H1 (cell line): Measurements from ENCODE around the gene SNX19. TPM values are rescaled to one million over a fixed set of nuclear protein-coding genes. Genes with fewer than 3 reads are reported as not detected.

Experiments used
- CTCF ChIA-PET: fragments of 300-600 bp; sonication (Branson Sonifier 250); formaldehyde crosslinking; loops from one replicate; lab custom pipeline; 2021; ENCODE audit not compliant: partially characterized antibody; lab: Charles Lee
- POLR2A ChIA-PET: fragments of 300-600 bp; sonication (Branson Sonifier 250); formaldehyde crosslinking; loops from one replicate; lab custom pipeline; 2021; ENCODE audit warnings: inconsistent platforms; ENCODE audit not compliant: partially characterized antibody; lab: Charles Lee
- DNase-seq, 2 experiments: peaks; one replicate each; pipeline versions ENCODE4 v3.0.0 to v3.0.0-alpha.2; 2010 to 2022; ENCODE audit warnings: low spot score in 2 of 2, low read depth in 1 of 2, mixed read lengths in 1 of 2
- FAIRE-seq: peaks from 2 replicates; lab custom pipeline; 2011; peaks lifted over from hg19 to GRCh38; lab: Jason Lieb, UNC
- H2AFZ ChIP-seq: 2 replicates; pipeline ENCODE4 v1.8.1; 2012; ENCODE audit warnings: low read length, inconsistent platforms
- H2AK5ac ChIP-seq: 2 replicates; pipeline ENCODE4 v1.6.1; 2013; ENCODE audit warnings: low read depth, low read length
- H2BK120ac ChIP-seq: replicated peaks from 2 replicates; pipeline ENCODE3; 2013; ENCODE audit warnings: low read depth, low read length, inconsistent platforms
- H2BK12ac ChIP-seq: 2 replicates; pipeline ENCODE4 v1.6.1; 2013; ENCODE audit warnings: low read depth, low read length
- H2BK15ac ChIP-seq: 2 replicates; pipeline ENCODE4 v1.6.1; 2013; ENCODE audit warnings: low read length
- H2BK20ac ChIP-seq: 2 replicates; pipeline ENCODE4 v1.6.1; 2013; ENCODE audit warnings: low read length
- H2BK5ac ChIP-seq: 2 replicates; pipeline ENCODE4 v1.6.1; 2013; ENCODE audit warnings: low read depth, low read length
- H3K14ac ChIP-seq: 2 replicates; pipeline ENCODE4 v1.6.1; 2013; ENCODE audit warnings: inconsistent platforms; ENCODE audit not compliant: insufficient read length
- H3K18ac ChIP-seq: 2 replicates; pipeline ENCODE4 v1.6.1; 2013; ENCODE audit warnings: low read length; ENCODE audit errors: extremely low read depth
- H3K23ac ChIP-seq: 2 replicates; pipeline ENCODE4 v1.6.1; 2013; ENCODE audit warnings: inconsistent platforms; ENCODE audit not compliant: insufficient read length
- H3K23me2 ChIP-seq: 2 replicates; pipeline ENCODE4 v1.6.1; 2013; ENCODE audit warnings: low read depth, low read length
- H3K27ac ChIP-seq: 2 replicates; pipeline ENCODE4 v1.6.1; 2011; ENCODE audit warnings: low read depth, low read length, inconsistent platforms
- H3K27me3 ChIP-seq, 4 experiments: replicated peaks in 1 of 4; 1 replicate in 1 of 4; 2 replicates in 3 of 4; pipeline versions ENCODE4 v1.6.1 to v1.8.1; 2011 to 2013; ENCODE audit warnings: low read length in 3 of 4, mild to moderate bottlenecking in 3 of 4, inconsistent platforms in 2 of 4, mixed read lengths in 2 of 4, moderate library complexity in 1 of 4; ENCODE audit not compliant: control insufficient read depth in 3 of 4, insufficient read depth in 3 of 4; ENCODE audit errors: extremely low read depth in 1 of 4
- H3K36me3 ChIP-seq, 4 experiments: 2 replicates each; pipeline versions ENCODE4 v1.6.1 to v1.8.1; 2011 to 2013; ENCODE audit warnings: mild to moderate bottlenecking in 4 of 4, low read length in 3 of 4, moderate library complexity in 2 of 4, control low read depth in 1 of 4, inconsistent platforms in 1 of 4; ENCODE audit not compliant: insufficient read depth in 4 of 4, control insufficient read depth in 2 of 4
- H3K4ac ChIP-seq: replicated peaks from 2 replicates; pipeline ENCODE3; 2013; ENCODE audit warnings: low read length, low read depth, mixed read lengths, inconsistent platforms; ENCODE audit not compliant: insufficient read length
- H3K4me1 ChIP-seq, 4 experiments: replicated peaks in 1 of 4; 1 replicate in 1 of 4; 2 replicates in 3 of 4; pipeline versions ENCODE4 v1.6.1 to v1.8.1; 2011 to 2013; ENCODE audit warnings: low read length in 3 of 4, inconsistent platforms in 2 of 4, mixed read lengths in 1 of 4; ENCODE audit not compliant: insufficient read depth in 4 of 4, control insufficient read depth in 3 of 4
- H3K4me2 ChIP-seq, 2 experiments: 2 replicates each; pipeline versions ENCODE4 v1.6.1 to v1.8.1; 2011 to 2013; ENCODE audit warnings: low read depth in 2 of 2, low read length in 2 of 2, control low read depth in 1 of 2, inconsistent platforms in 1 of 2, mild to moderate bottlenecking in 1 of 2; ENCODE audit not compliant: insufficient read depth in 1 of 2
- H3K4me3 ChIP-seq, 4 experiments: fragments of 200-600, 300-600 bp in 1 of 4; sonication (generic), shearing (Covaris generic), sonication (Bioruptor Twin) in 1 of 4; 2 replicates each; pipeline versions ENCODE4 v1.5.1 to v1.8.1; 2011 to 2016; ENCODE audit warnings: low read length in 4 of 4, low read depth in 3 of 4, control low read depth in 2 of 4, inconsistent platforms in 2 of 4, mild to moderate bottlenecking in 2 of 4, mixed read lengths in 1 of 4, moderate library complexity in 1 of 4; ENCODE audit not compliant: insufficient read depth in 2 of 4; ENCODE audit errors: extremely low read depth in 1 of 4
- H3K56ac ChIP-seq: replicated peaks from 2 replicates; pipeline ENCODE3; 2013; ENCODE audit warnings: low read depth, mild to moderate bottlenecking, mixed read lengths, low read length, inconsistent platforms; ENCODE audit not compliant: insufficient read length
- H3K79me1 ChIP-seq: 2 replicates; pipeline ENCODE4 v1.6.1; 2013; ENCODE audit warnings: low read depth, low read length, control low read depth
- H3K79me2 ChIP-seq, 2 experiments: 2 replicates each; pipeline versions ENCODE4 v1.6.1 to v1.8.1; 2012 to 2013; ENCODE audit warnings: low read length in 2 of 2, mild to moderate bottlenecking in 2 of 2, inconsistent platforms in 1 of 2; ENCODE audit not compliant: insufficient read depth in 2 of 2, control insufficient read depth in 1 of 2
- H3K9ac ChIP-seq, 4 experiments: replicated peaks in 1 of 4; 1 replicate in 1 of 4; 2 replicates in 3 of 4; pipeline versions ENCODE4 v1.6.1 to v1.8.1; 2011 to 2013; ENCODE audit warnings: low read depth in 3 of 4, low read length in 3 of 4, control low read depth in 2 of 4, mild to moderate bottlenecking in 2 of 4, moderate library complexity in 2 of 4, inconsistent platforms in 1 of 4; ENCODE audit errors: extremely low read depth in 1 of 4
- H3K9me3 ChIP-seq, 2 experiments: 2 replicates each; pipeline versions ENCODE4 v1.6.1 to v1.8.1; 2012 to 2013; ENCODE audit warnings: mild to moderate bottlenecking in 2 of 2, moderate library complexity in 2 of 2, control low read depth in 1 of 2, inconsistent platforms in 1 of 2, low read depth in 1 of 2, low read length in 1 of 2, mixed read lengths in 1 of 2; ENCODE audit not compliant: insufficient read depth in 2 of 2
- H4K20me1 ChIP-seq, 2 experiments: replicated peaks in 1 of 2; 2 replicates each; pipeline versions ENCODE3 to v1.8.1; 2011 to 2013; ENCODE audit warnings: inconsistent platforms in 2 of 2, low read length in 2 of 2, mild to moderate bottlenecking in 1 of 2; ENCODE audit not compliant: insufficient read depth in 2 of 2, control insufficient read depth in 1 of 2
- H4K5ac ChIP-seq: 2 replicates; pipeline ENCODE4 v1.6.1; 2013; ENCODE audit warnings: low read length, low read depth, mixed read lengths, inconsistent platforms; ENCODE audit not compliant: insufficient read length
- H4K8ac ChIP-seq: 2 replicates; pipeline ENCODE4 v1.8.0; 2013; ENCODE audit warnings: mild to moderate bottlenecking, moderate library complexity, low read length, inconsistent platforms; ENCODE audit not compliant: insufficient read depth; ENCODE audit errors: extremely low read depth
- H4K91ac ChIP-seq: replicated peaks from 2 replicates; pipeline ENCODE3; 2013; ENCODE audit warnings: low read length, mixed read lengths, inconsistent platforms; ENCODE audit not compliant: insufficient read length
- YY1 ChIP-seq: IDR thresholded peaks from 2 replicates; pipeline ENCODE4 v1.6.1; 2011; ENCODE audit warnings: low read depth, mild to moderate bottlenecking, low read length
- WGBS, 2 experiments: shearing (Covaris generic) in 1 of 2; methylation state at CpG; one replicate each; pipeline versions ENCODE4 v1.1.6 to v1.1.7; 2013 to 2015; ENCODE audit warnings: low lambda C conversion rate in 2 of 2, mixed read lengths in 2 of 2, inconsistent platforms in 1 of 2, low coverage in 1 of 2, missing lambda C conversion rate in 1 of 2; ENCODE audit not compliant: insufficient replicate concordance in 2 of 2, insufficient coverage in 1 of 2, insufficient read length in 1 of 2; ENCODE audit errors: extremely low coverage in 1 of 2, missing lambda C conversion rate in 1 of 2; 5-methylcytosine and 5-hydroxymethylcytosine counted together
- polyA plus RNA-seq, 7 experiments: library from polyadenylated mRNA; depleted of rRNA in 3 of 7; stranded (reverse) in 5 of 7; unstranded in 2 of 7; fragments of >200 nt in 5 of 7; fragments of 200-250 nt in 2 of 7; gene quantifications; 1 replicate in 5 of 7; 2 replicates in 1 of 7; 4 replicates in 1 of 7; pipeline versions ENCODE4 v1.2.1 to v1.2.3, GENCODE V29; 2011 to 2013; ENCODE audit warnings: missing spikeins in 2 of 7, mixed read lengths in 2 of 7
- total RNA-seq: library from RNA; stranded (reverse); fragmentation: NEBNext Ultra II Directional; extraction: Animal tissue kit (Norgen Biotek cat#: 25700); gene quantifications from 2 replicates; pipeline ENCODE4 v1.2.1, GENCODE V29; 2021

SNX19 gene
- total and polyA plus RNA-seq, 2 of the 8 experiments (the other 6 are each of a cell fraction or from before 2014, with no cell fraction given) = 15.0 to 25.2 TPM

GRCh38 chr11:130859886-130860285 lies 56.4 kb downstream of the SNX19 start:
- no peak overlapping the region for H2BK12ac ChIP-seq
- H2BK120ac ChIP-seq = no peak overlapping the region
- no peak overlapping the region for H2BK20ac ChIP-seq
- H4K20me1 ChIP-seq = no peaks in the 10 kb centered on the region
- CTCF ChIA-PET = interaction anchor here (0.7 to 17.8 kb wide), 18 partner anchors 8 to 653 kb away, joined by 3 to 521 read pairs (median 5); partner anchors contain the start of genes ADAMTS15, ADAMTS8 and SNX19
- peaks cover 0 to 2% (median 0%) of the 10 kb centered on the region in 4 experiments; a peak in 1 of 7 replicates for H3K4me1 ChIP-seq
- H3K36me3 ChIP-seq = no peaks in the 10 kb centered on the region
- no peak for TF ChIP-seq YY1
- TF ChIP-seq, all 59 proteins: peak for 0
- Histone ChIP-seq H3K4me2 (no peak overlapping the region), H2AFZ (no peak overlapping the region), H3K4me3 (no peak overlapping the region), H3K9ac (no peak overlapping the region), H4K5ac (no peak overlapping the region), H4K91ac (no peak overlapping the region), H3K79me1 (no peaks in the 10 kb centered on the region), H3K4ac (no peak overlapping the region), H2AK5ac (no peak overlapping the region), H2BK5ac (no peak overlapping the region), H3K14ac (no peak overlapping the region), H2BK15ac (no peak overlapping the region), H3K27ac (no peak overlapping the region), H3K23me2 (no peaks in the 10 kb centered on the region), H3K18ac (no peak overlapping the region), H3K56ac (no peak overlapping the region), H3K27me3 (peaks cover 0 to 9% (median 2%) of the 10 kb centered on the region in 4 experiments; a peak in 3 of 7 replicates), H3K9me3 (no peaks in the 10 kb centered on the region), H3K23ac (no peak overlapping the region), H3K79me2 (no peaks in the 10 kb centered on the region), H4K8ac (no peak overlapping the region)
- POLR2A ChIA-PET = interaction anchor here (1.1 to 1.2 kb wide), 2 partner anchors 423 to 425 kb away, joined by 3 to 5 read pairs; no protein-coding TSS in a partner anchor
- FAIRE-seq = no peak
- whole genome bisulfite sequencing, 2 experiments = 93% methylated on average over 1 of the region's 1 CpG; no CpG with 5 or more reads in 1 of the 2 experiments
- DNase-seq = no peak
